MV-4-11 (cell line): Measurements from ENCODE around the gene RABGAP1L.

ENCODE experiments used
- DNase-seq: peaks from one replicate; lab custom pipeline; 2025; lab: John Stamatoyannopoulos, UW

RABGAP1L gene

DNA sequence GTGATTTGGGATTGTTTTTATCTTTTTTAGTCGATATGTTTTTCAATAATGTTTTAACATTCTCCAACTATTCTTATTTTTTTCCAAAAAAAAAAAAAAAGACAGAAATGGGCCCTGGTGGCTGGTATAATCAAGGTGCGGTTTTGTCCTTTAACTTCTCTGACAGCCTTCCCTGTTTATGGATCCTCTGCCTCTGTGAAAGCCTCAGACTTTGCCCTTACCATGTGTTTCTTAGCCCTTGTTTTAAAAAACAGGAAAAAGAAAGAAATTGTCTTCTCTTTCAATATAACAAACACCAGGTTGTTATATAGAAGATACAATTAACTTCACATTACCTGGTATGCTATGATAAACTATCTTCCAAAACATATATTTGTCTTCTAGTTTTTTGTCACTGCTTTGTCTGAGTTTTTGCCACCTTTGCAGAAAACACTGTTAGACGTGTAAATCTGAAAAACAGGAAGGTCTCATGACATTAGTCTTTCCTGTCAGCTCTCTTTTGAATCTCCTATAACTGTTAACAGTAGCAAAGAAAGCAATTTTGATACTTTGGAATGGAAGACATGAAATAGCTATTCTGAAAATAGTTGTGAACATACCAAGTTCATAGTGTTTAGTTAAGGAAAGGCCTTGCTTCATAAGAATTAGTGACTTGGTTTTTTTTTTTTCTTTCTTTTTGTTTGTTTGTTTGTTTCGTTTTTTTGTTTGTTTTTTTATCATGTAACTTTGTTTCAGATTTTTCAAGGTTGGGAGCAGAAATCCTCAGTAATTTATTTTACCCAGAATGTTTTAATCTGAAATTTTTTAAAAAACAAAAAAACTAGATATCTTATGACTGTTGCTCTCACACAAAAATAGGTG is 808.8 kb downstream of the RABGAP1L start:
- no peak for DNase-seq

DNA sequence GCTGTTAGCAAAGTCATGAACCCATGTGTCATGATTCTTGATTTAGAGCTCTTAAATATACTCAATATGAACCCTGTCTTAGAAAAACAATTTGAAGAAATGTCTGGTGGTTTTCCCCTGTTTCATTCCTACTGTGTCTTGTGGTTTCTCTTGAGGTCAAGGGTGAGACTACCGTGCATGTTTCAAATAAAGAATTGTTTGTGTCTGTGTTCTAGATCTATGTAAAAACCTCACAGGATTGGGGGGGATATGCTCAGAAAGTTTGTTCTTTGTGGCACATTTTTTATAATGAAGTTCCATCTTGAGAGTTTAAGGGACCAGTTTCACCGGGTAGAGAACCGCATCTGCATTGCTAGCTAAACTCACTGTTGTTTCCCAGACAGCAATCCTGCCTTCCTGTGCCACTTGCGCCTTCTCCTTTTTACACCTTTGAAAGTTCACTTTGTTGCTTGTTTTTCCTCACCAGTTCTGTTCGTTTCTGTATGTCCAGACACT is 809.5 kb downstream of the RABGAP1L start:
- peak; percentile 55 for DNase-seq

DNA sequence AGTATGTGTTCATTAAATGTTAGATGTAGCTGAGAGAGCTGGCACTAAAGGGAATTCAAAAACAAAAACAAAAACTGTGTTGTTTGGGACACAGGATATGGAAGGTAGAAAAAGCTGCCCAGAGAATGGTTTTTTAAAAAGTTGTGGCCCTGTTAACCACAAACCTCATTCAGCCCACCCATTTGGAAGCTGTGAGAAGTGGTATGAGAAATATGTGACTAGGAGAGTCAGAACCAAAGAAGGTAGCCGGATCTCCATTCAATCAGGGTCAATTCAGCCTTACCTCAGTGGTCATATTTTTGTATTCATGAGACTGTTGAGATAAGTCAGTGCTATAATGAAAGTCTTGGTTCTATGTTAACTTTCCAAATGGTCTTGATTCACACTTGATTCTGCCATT is 810.7 kb downstream of the RABGAP1L start:
- DNase-seq = no peak

DNA sequence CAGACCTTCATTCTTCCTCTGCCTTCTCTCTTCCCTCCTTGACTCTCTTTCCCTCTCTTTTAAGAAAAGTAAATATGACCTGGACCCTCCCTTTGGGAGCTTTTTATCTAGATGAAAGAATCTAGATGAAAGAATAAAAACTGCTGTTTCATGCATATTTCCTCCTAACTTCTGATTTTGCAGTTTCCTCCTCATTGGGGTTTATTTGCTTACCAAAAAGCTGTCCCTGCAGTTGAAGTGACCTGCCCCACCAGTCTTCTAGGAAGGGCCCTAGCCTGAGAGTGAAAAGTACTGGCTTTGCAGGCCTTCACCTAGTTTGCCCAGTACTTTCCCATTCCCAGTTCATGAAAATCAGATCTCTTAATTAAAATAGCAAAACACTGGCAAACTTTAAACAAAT is 812.1 kb downstream of the RABGAP1L start:
- DNase-seq = no peak

DNA sequence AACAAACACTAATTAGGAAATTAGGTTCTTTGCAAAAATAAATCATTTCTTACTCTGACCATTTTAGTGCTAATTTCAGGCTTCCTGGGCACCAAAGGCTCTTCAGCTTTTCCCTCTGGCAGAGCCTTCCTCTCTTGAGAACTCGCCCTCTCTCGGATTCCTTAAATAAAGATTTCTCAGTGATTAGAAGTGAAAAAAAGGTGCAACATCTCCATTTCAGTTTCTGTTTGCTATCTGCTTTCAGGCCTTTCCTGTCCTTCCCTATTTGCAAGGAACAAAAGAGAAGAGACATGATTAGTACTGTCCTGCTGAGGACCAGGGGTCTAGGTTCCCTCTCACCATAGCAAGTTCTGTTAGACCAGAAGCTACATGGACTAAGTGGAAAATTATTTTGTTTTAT is 812.6 kb downstream of the RABGAP1L start:
- no peak for DNase-seq

DNA sequence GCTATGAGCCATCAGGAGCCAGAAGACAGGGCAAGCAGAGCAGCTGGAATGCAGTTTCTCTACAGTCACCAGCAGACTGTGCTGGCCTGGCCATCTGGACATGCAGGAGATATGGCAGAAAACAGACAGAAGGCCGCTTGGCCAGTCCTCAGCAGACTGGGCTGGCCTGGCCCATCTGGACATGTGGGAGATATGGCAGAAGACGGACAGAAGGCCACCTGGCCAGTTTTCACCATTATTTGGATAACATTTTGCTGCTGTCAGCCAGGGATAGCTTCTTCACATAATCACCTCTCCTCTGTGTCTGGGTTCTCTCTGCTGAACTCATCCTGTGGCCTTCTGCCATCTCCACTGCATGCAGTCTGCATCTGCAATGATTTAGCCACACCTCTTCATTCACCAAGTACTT is 815.4 kb downstream of the RABGAP1L start:
- no peak for DNase-seq

DNA sequence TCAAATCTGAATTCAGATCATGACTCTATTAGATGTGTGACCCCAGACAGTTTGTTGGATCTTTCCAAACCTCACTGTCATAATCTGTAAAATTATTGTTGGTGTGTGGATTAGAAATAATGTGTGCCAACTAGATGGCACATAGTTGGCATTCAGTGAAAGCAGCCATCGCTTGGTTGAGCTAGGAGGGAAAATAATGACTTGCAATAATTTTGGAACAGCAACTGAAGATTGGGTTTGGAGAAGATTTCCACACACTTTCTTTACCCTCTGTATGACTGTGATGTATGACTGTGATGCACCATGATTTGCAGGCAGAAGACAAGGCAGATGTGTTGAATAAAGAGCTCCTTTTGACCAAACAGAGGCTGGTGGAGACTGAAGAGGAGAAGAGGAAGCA is 816.4 kb downstream of the RABGAP1L start:
- DNase-seq = no peak

DNA sequence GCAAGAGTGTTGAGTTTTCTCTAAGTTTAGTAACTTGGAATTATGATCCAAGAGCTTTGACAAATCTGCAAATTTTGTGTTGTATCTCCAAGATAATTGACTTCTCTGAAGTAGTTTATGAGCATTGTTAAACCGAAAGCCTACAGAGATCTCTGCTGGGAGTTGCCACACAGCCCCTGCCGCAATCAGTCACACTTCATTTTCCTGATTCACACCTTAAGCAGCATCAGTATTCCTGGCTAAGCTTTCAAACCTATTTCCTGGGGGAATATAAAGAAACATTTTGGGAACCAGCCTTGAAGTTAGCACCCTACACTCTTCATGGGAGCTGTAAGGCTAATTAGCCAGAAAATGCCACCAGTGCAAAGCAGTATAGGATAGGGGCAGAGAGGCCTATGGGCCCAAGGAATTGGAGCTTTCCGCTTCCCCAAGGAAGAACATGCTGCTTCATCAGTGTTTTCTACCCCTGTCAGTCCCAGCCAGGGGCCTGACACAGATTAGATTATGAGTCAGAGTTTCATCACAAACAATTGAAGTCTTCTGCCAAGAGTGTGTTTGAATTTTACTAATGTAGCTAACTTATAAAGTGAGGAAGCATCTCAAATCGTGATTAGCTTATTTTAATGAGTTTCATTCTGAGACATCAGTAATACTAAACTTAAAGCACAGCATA is 817.3 kb downstream of the RABGAP1L start:
- no peak for DNase-seq

DNA sequence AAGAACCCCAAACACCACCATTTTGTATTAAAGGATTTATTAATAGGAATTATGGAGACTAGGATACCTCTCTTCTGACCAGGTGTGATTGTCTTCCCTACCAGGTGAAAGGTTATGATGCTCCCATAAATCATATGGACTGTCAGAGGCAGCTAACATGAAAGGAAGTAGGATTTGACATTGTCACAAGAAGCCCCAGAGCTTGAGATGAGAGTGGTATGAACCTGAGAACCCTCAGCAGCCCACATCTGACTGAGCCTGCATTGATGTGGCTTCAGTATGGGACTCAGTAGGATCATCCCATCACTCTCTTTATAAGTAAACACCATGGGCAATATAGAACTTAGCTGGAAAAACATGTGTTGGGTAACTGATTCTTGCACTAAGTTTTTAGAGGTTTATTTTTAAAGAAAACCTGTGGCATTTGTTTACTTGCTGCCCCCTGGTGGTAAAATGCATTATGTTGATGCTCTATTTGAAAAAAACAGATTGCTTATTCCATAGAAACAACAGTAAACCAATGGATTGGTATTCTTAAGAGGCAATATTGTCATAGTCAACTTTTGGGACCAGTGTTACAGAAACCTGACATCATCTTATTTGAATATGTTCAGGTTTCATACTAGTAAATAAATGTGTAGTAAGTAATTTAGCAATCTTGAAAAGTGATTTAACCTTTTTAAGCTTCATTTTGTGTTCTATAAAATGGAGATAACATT is 823.8 kb downstream of the RABGAP1L start:
- peak; percentile 42 for DNase-seq

DNA sequence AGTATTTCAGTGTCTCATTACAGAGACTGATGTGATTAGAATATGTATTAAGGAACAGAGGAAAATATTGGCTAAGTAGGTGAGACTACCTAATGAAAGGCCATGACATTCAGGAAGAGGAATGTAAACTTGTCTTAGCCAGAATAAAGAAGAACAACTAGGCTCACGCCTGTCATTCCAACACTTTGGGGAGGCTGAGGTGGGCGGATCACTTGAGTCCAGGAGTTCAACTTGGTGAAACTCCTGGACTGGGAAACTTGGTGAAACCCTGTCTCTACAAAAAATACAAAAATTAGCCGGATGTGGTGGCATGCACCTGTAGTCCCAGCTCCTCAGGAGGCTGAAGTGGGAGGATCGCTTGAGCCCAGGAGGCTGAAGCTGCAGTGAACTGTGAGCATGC is 825.6 kb downstream of the RABGAP1L start:
- no peak for DNase-seq

DNA sequence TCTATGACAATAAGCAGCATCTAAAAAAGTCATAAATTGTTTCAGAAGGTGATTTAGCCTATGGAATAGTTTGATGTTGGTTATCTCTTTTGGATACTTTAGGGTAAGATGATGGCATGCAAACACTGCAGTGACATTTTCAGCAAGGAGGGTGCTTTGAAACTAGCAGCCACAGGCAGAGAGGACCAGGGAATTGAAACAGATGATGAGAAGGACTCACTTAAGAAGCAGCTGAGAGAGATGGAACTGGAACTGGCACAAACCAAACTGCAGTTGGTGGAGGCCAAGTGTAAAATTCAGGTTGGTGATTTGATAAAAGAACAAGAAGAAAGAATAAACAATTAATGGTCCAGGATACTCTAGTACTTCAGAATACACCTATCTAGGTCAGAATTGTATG is 829.2 kb downstream of the RABGAP1L start:
- no peak for DNase-seq

DNA sequence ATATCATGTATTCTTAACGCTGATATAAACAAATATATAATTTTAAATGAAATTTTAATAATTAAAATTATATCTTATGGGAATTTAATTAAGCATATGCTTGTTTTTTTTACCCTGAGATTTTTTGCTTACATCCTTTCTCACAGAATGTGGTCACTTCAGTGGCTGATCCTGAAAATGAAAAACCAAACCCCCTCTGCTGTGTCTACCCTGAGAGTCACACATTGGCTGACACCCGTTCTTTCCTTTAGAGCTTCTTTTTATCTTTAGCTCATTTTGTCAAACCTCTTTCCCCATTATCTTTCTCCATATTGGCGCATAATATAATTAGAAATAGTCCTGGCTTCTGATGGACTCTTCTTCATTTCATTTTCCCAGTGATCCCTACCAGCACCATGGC is 829.7 kb downstream of the RABGAP1L start:
- DNase-seq = no peak

DNA sequence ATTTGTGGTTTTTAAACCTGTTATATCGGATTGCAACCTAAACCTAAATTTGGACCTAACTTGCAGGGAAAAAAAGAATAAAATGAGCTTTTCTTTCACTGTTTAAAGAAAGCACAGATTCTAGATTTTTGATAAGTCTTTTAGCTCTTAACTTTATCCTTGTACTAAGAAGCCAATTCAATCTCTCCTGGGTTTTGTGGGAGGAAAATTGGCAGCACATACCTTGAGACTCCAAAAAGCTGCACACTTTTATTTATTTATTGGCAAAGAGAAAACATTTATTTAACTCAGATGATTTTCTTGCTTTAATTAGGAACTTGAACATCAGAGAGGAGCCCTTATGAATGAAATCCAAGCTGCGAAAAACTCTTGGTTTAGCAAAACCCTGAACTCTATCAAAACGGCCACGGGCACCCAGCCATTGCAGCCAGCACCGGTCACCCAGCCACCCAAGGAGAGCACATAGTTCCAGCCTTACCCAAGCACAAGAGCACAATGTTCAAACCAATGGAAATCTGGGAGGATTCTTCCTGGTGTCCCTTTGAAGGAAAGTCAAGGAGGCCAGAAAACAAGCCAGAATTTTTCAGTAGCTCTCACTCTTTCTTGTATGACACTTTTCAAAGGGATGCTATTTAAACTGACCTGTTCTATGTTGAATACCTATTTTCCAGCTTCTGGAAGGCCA is 830.4 kb downstream of the RABGAP1L start:
- DNase-seq = no peak

DNA sequence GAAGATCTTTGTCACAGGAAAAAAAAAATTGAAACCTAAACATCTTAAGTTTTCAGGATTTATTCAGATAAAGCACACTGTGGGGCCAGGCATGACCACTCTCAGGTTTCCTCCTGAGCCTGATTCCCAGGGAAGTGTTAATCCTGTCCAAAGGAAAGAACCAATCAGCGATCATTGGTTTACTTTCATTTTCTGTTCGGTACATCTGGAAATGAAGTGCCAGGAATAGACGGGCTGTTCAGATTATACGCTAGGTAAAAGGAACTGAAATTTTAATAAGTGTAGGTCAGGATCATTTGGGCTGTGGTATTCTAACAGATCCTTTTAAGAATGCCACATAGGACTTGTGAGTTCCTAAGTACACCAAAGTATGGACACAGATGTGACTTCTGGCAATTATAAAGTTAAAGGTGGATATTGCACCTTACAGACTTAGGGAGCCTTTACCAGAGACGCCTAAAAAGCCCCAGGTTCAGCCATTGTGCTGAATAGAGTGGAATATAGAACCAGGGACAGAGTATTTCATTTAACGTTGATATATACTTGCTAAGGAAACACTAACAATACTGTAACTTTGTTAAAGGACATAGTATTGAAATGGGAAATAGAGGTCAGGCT is 831.2 kb downstream of the RABGAP1L start:
- DNase-seq = peak; percentile 40

DNA sequence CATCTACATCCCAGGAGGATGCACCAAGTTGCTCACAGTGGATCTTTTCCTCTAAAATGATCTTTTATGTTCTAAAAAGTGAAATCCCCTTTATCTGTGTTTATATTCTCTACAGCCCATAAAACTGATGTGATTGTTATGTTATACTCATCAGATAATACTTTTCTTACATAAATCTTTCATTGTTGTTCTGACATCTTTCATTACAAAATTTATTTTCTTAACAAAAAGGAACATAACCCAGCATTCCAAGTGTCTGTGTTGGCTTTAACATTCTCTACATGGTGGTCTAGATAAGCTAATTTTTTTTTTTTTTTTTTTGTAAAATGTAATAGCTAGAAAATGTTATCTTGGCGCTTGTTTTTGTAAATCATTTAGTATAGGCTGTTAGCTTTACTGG is 832.2 kb downstream of the RABGAP1L start:
- no peak for DNase-seq

DNA sequence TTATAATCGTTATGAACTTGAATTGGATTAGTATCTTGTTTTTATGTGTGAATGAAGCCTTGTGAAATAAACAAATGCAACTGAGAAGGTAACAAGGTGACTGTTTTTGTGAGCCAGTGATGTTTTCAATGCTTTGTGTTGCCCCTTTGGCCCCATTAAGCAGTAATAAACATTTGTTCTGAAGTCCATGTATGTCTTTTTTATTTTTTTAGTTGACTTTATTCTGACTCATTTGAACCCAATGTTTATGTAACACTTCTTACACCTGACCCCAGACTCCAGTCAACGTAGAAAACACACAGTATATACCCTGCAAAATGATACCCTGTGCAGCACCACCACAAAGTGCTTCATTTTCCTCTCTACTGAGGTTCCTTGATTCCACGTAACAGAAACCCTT is 835.8 kb downstream of the RABGAP1L start:
- DNase-seq = no peak

DNA sequence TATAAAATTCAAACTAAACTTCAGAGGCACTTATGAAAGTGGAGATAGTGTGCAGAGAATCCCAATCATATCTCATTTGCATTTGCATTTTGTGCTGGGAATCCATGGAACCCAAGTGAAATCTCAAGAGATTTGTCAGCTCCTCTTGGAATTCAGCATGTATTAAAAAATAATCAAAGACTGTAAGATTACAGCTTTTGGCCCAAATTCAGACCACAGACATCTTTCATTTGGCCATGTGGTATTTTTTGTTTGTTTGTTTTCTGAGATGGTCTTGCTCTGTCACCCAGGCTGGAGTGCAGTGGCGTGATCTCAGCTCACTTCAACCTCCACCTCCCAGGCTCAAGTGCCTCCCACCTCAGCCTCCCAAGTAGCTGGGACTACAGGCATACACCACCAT is 836.6 kb downstream of the RABGAP1L start:
- no peak for DNase-seq

DNA sequence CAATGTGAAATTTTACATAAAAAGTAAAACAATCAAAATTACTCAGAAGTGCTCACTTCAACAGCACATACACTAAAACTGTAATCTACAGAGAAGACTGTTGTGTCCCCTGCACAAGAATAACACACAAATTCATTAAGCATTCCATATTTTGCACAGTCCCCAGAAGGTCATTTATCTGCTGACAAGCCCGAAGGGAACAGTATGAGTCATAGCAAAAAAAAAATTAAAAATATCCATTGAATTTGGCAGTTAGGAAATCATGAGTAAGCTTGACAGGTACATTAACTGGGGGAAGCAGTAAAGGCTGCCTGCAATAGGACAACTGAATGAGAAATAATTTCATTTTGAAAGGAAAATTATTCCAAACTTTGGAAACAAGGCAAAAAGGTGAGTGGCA is 837.2 kb downstream of the RABGAP1L start:
- peak; percentile 22 for DNase-seq

DNA sequence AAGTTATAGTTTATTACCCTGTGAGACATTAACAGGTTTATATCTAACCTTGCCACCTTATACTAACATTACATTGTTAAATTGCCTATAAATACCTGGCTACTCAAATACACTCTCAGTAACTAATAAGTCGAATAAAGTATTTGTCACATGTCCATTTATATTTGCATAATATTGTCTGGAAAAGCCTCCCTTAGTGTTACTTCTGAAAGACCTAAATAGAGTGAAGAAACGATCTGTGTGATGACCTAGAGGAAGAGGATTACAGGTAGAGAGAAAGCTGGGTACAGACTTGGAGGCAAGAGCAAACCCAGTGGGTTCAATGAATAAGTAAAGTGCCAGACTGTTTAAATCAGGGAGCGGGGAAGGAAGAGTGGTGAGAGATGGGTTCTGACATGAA is 837.7 kb downstream of the RABGAP1L start:
- no peak for DNase-seq

DNA sequence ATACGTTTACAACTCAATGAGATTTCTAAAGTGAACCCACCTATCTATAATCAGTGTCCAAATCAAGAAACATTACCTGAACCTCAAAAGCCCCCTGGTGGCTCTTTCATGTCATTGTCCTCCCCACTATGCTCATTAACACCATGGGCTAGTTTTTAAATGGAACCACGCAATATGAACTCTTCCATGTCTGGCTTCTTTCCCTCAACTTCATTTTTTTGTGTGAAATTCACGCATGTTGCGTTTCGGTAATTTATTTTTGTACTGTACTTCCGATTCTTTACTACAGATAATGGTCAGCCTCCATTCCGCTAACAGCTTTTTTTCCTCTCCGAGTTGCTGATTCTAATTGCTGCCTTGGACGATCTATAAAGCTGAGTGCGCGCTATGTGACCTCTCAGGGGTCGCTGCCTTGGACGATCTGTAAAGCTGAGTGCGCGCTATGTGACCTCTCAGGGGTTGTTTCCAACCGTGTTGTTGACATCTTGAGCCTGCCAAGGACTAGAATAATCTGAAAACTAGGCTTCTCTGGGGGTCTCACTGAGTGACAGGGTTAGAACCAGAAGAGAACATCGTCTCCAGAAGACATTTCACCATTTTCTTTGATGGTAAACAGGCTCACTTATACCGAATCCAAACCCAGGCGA is 839.4 kb downstream of the RABGAP1L start:
- DNase-seq = peak; percentile 72
